ENCODE measurements around the gene ZIC2.

DNA sequence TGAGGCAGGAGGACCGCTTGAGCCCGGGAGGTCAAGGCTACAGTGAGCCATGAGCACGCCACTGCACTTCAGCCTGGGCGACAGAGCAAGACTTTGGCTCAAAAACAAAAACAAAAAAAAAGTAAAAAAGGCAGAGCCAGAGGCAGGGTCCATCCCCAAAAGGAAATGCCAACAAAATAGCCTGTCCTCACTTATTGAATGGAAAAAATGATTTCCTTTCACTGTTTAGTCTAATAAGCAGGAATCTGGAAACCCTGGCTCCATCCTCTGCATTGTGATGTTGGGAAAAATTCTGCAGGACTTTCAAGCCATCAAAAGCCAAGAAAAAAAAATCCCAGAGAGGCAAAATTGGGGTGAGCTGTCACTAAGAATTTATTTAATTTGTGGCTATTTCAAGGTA is 33.2 kb upstream of the ZIC2 start:
- TF ChIP-seq, protein P1, sequence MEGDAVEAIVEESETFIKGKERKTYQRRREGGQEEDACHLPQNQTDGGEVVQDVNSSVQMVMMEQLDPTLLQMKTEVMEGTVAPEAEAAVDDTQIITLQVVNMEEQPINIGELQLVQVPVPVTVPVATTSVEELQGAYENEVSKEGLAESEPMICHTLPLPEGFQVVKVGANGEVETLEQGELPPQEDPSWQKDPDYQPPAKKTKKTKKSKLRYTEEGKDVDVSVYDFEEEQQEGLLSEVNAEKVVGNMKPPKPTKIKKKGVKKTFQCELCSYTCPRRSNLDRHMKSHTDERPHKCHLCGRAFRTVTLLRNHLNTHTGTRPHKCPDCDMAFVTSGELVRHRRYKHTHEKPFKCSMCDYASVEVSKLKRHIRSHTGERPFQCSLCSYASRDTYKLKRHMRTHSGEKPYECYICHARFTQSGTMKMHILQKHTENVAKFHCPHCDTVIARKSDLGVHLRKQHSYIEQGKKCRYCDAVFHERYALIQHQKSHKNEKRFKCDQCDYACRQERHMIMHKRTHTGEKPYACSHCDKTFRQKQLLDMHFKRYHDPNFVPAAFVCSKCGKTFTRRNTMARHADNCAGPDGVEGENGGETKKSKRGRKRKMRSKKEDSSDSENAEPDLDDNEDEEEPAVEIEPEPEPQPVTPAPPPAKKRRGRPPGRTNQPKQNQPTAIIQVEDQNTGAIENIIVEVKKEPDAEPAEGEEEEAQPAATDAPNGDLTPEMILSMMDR (IDR thresholded peaks at IDR 0.05): no peak
- no peak for TF ChIP-seq POLR2A (IDR thresholded peaks at IDR 0.05)
- no peak for TF ChIP-seq EP300 (IDR thresholded peaks at IDR 0.05)
- no peak for TF ChIP-seq POLR2AphosphoS5 (IDR thresholded peaks at IDR 0.05)
